Hepatocyte (in vitro differentiated cells): ENCODE measurements around the gene ZMIZ1. TPM values are rescaled to one million over a fixed set of nuclear protein-coding genes. Genes with fewer than 3 reads are reported as not detected.

Experiments
- DNase-seq: peaks from one replicate; pipeline ENCODE4 v3.0.0-alpha.2; 2016; ENCODE audit warnings: low spot score
- H2AFZ ChIP-seq: fragments of 200-600 bp; sonication (generic); 2 replicates; pipeline ENCODE4 v1.6.0; 2016; ENCODE audit warnings: antibody characterized with exemption, mild to moderate bottlenecking
- H3K27ac ChIP-seq: fragments of 200-600 bp; sonication (generic); 2 replicates; pipeline ENCODE4 v1.5.1; 2016; ENCODE audit warnings: mild to moderate bottlenecking
- H3K27me3 ChIP-seq: fragments of 200-600 bp; sonication (generic); 2 replicates; pipeline ENCODE4 v1.6.1; 2016
- H3K36me3 ChIP-seq: fragments of 200-600 bp; sonication (generic); replicated peaks from 2 replicates; pipeline ENCODE4 v1.5.1; 2016; ENCODE audit warnings: low read depth; ENCODE audit not compliant: insufficient read depth
- H3K4me1 ChIP-seq: fragments of 200-600 bp; sonication (generic); 2 replicates; pipeline ENCODE4 v1.5.1; 2016; ENCODE audit warnings: mild to moderate bottlenecking, moderate library complexity; ENCODE audit not compliant: insufficient read depth
- H3K4me2 ChIP-seq: fragments of 200-600 bp; sonication (generic); 2 replicates; pipeline ENCODE4 v1.6.0; 2016
- H3K4me3 ChIP-seq: fragments of 200-600 bp; sonication (generic); 2 replicates; pipeline ENCODE4 v1.5.1; 2016; ENCODE audit warnings: mild to moderate bottlenecking
- H3K79me2 ChIP-seq: fragments of 200-600 bp; sonication (generic); 2 replicates; pipeline ENCODE4 v1.6.0; 2017; ENCODE audit warnings: mild to moderate bottlenecking
- H3K9me2 ChIP-seq: fragments of 200-600 bp; sonication (generic); replicated peaks from 2 replicates; pipeline ENCODE4 v1.6.0; 2017; ENCODE audit warnings: mild to moderate bottlenecking; ENCODE audit not compliant: insufficient read depth
- H3K9me3 ChIP-seq: fragments of 200-600 bp; sonication (generic); 2 replicates; pipeline ENCODE4 v1.5.1; 2016; ENCODE audit warnings: low read depth, mild to moderate bottlenecking
- H4K20me1 ChIP-seq: fragments of 200-600 bp; sonication (generic); 2 replicates; pipeline ENCODE4 v1.6.0; 2016; ENCODE audit warnings: mild to moderate bottlenecking; ENCODE audit not compliant: insufficient read depth, poor library complexity, severe bottlenecking
- CTCF ChIP-seq: fragments of 200-600 bp; sonication (generic); IDR thresholded peaks from 2 replicates; pipeline ENCODE4 v1.5.1; 2016; ENCODE audit warnings: antibody characterized with exemption, mild to moderate bottlenecking; ENCODE audit not compliant: poor library complexity
- EZH2 ChIP-seq: fragments of 200-600 bp; sonication (generic); IDR thresholded peaks from 2 replicates; pipeline ENCODE4 v1.6.1; 2016; ENCODE audit warnings: antibody characterized with exemption, mild to moderate bottlenecking, borderline replicate concordance
- EZH2phosphoT487 ChIP-seq: fragments of 200-600 bp; sonication (generic); IDR thresholded peaks from one replicate; pipeline ENCODE4 v1.6.1; 2018; ENCODE audit warnings: antibody characterized with exemption, mild to moderate bottlenecking, low read depth, moderate library complexity; ENCODE audit not compliant: unreplicated experiment, severe bottlenecking
- WGBS: methylation state at CpG from one replicate; pipeline ENCODE4 v1.1.6; 2016; ENCODE audit warnings: low lambda C conversion rate; ENCODE audit errors: missing lambda C conversion rate; 5-methylcytosine and 5-hydroxymethylcytosine counted together
- polyA plus RNA-seq: library from polyadenylated mRNA; unstranded; fragments of >200 nt; fragmentation: Nextera tagmentation; extraction: Ambion mirVana; gene quantifications from 2 replicates; pipeline ENCODE4 v1.2.1, GENCODE V29; 2016
- total RNA-seq: library from RNA; depleted of rRNA; stranded (reverse); fragments of >200 nt; gene quantifications from 2 replicates; pipeline ENCODE4 v1.2.3, GENCODE V29; 2014

Gene ZMIZ1
- total and polyA plus RNA-seq, 2 experiments from 2014 or later, result 30.9 to 32.4 TPM

- peaks cover 26% of the 10 kb centered on the region for H3K4me1 ChIP-seq
- H3K36me3 ChIP-seq, result no peaks in the 10 kb centered on the region
- TF ChIP-seq EZH2phosphoT487 (no peak), CTCF (no peak), EZH2 (no peak)
- no peak overlapping the region for H3K4me3 ChIP-seq
- H3K27me3 ChIP-seq, result no peaks in the 10 kb centered on the region
- H3K4me2 ChIP-seq, result no peak overlapping the region
- no peak overlapping the region for H3K27ac ChIP-seq
- DNase-seq, result no peak
- H3K9me2 ChIP-seq, result no peaks in the 10 kb centered on the region
- peaks cover 84% of the 10 kb centered on the region for H3K79me2 ChIP-seq
- no peaks in the 10 kb centered on the region for H3K9me3 ChIP-seq
- peaks cover 57% of the 10 kb centered on the region for H4K20me1 ChIP-seq
- 70% methylated on average over 5 of the region's 5 CpGs for WGBS
- no peak overlapping the region for H2AFZ ChIP-seq
Observed at GRCh38 chr10:79145174-79145483, 76.4 kb downstream of the ZMIZ1 start.

- TF ChIP-seq EZH2phosphoT487 (no peak), CTCF (no peak), EZH2 (no peak)
- no peak overlapping the region for H3K4me2 ChIP-seq
- peaks cover 83% of the 10 kb centered on the region for H3K79me2 ChIP-seq
- no peak overlapping the region for H2AFZ ChIP-seq
- no peak for DNase-seq
- H3K4me1 ChIP-seq, result peaks cover 28% of the 10 kb centered on the region
- no peaks in the 10 kb centered on the region for H3K9me3 ChIP-seq
- no peaks in the 10 kb centered on the region for H3K36me3 ChIP-seq
- H3K9me2 ChIP-seq, result no peaks in the 10 kb centered on the region
- peaks cover 64% of the 10 kb centered on the region for H4K20me1 ChIP-seq
- WGBS, result 91% methylated on average over 9 of the region's 9 CpGs
- no peak overlapping the region for H3K27ac ChIP-seq
- H3K4me3 ChIP-seq, result no peak overlapping the region
- no peaks in the 10 kb centered on the region for H3K27me3 ChIP-seq
Observed at GRCh38 chr10:79145517-79146470, 77.0 kb downstream of the ZMIZ1 start.

GRCh38 chr10:79146611-79147130 lies 77.9 kb downstream of the ZMIZ1 start:
- Histone ChIP-seq H3K79me2 (peaks cover 82% of the 10 kb centered on the region), H3K27me3 (no peaks in the 10 kb centered on the region), H3K27ac (no peak overlapping the region), H3K4me2 (no peak overlapping the region), H2AFZ (no peak overlapping the region), H3K9me2 (no peaks in the 10 kb centered on the region), H3K9me3 (no peaks in the 10 kb centered on the region), H4K20me1 (peaks cover 60% of the 10 kb centered on the region), H3K36me3 (no peaks in the 10 kb centered on the region), H3K4me3 (no peak overlapping the region), H3K4me1 (peaks cover 33% of the 10 kb centered on the region)
- no peak for DNase-seq
- 87% methylated on average over 9 of the region's 13 CpGs for WGBS
- TF ChIP-seq EZH2 (no peak), EZH2phosphoT487 (no peak), CTCF (no peak)
